Endometrium (tissue), 2 donors: ENCODE data around the gene KLHDC1.
A peak's percentile ranks its signal among the peaks of the same experiment; 100 is the strongest.
"Not testable (repeated sequence)": the region's sequence is repeated elsewhere in the genome, so short reads cannot be mapped to it uniquely, and the experiment has no call there.

Source experiments
- FAIRE-seq: peaks from 2 replicates; lab custom pipeline; 2012; peaks lifted over from hg19 to GRCh38; lab: Jason Lieb, UNC
- donor health status: control.
- donor health status: control.

KLHDC1 gene

DNA sequence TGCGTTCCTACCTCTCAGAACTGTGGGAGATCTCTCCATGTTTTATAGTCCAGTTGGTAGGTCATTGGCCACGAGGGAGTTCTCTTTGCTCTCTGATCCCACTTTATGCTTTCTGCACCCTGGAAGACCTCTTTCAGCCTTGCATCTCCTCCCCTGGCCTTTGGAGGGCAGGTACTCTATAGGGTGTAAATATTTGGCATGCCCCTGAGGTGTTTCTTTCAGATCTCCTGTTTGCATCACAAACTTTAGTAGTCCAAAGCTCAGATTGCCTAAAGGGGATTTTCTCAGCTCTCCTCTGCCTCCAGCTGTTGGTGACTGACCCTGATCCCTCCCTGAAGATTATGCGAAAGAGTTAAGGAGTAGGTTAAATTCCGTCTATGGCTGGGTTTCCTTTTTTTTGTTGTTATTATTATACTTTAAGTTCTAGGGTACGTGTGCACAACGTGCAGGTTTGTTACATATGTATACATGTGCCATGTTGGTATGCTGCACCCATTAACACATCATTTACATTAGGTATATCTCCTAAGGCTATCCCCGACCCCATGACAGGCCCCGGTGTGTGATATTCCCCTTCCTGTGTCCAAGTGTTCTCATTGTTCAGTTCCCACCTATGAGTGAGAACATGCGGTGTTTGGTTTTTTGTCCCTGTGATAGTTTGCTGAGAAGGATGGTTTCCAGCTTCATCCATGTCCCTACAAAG is 29.0 kb downstream of the KLHDC1 start:
- FAIRE-seq, result not testable (repeated sequence)

GRCh38 chr14:49727171-49727570 is 34.3 kb downstream of the KLHDC1 start:
- no peak for FAIRE-seq

- no peak for FAIRE-seq
These were observed 40.0 kb downstream of the KLHDC1 start for GRCh38 chr14:49732896-49733295.

DNA sequence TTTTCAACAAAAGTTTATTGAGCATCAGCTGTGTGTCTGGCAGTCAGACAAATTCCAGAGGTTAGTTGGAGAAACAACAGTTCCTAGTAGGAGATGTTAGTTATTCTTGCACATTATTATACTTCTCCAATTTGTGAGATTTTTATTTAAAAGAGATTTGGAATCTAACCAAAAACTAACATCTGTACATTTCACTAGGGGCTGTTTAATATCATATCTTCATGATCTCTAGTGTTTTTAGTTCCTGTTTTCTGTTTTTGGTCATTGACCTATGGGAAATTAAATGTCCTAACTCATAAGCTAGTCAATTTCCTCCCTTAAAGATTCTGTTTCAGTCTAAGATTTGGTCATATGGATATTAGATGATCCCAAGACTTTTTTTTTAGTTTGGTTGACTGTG is 40.9 kb downstream of the KLHDC1 start:
- peak; percentile 75 for FAIRE-seq

GRCh38 chr14:49735669-49736068 is 42.7 kb downstream of the KLHDC1 start:
- not testable (repeated sequence) for FAIRE-seq

DNA sequence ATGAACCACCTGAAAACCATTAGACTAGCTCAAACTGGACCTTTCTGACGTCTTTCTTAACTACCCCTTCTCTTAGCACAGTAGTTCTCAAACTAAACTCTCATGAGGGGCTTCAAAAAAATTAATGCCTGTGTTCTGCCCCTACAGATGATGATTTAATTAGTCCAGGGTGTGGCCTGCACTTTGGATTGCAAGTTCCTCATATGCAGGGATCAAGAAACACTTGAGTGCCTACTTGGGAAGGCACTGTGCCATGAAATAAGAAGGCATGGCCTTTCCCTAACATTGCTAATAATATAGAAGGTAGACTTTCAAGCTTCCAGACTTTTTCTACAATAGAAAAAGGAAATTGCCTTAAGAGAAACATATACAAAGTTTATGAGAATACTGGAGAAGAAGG is 52.3 kb downstream of the KLHDC1 start:
- no peak for FAIRE-seq

- not testable (repeated sequence) for FAIRE-seq
These were observed 53.6 kb downstream of the KLHDC1 start for GRCh38 chr14:49746476-49746875.

GRCh38 chr14:49754570-49755097 is 61.7 kb downstream of the KLHDC1 start:
- no peak for FAIRE-seq

GRCh38 chr14:49755378-49755777 is 62.5 kb downstream of the KLHDC1 start:
- FAIRE-seq, result no peak

DNA sequence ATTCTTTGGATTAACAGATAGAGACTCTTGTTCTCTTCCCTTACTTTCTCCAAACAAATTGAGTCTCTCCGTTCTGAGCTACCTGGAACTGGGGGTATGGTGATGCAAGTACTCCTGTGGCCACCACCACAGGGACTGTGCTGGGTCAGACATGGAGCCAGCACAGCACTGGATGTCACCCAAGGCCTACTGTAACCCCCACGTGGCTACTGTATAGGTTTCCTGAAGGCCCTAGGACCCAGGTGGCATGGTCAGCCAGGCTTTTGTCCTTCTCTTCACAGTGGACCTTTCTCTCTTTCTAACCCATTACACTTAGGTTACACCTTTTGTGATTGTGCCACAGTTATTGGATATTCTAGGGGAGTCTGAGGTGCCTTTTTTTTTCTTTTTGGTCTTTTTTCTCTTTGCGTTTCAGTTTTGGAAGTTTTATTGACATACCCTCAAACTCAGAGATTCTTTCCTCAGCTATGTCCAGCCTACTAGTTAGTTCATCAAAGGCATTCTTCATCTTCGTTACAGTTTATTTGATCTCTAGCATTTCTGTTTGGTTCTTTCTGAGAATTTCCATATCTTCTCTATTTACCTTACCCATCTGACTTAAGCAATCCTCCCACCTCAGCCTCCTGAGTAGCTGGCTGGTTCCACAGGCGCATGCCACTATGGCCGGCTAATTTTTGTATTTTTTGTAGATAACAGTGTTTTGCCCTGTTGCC is 69.1 kb downstream of the KLHDC1 start:
- no peak for FAIRE-seq

DNA sequence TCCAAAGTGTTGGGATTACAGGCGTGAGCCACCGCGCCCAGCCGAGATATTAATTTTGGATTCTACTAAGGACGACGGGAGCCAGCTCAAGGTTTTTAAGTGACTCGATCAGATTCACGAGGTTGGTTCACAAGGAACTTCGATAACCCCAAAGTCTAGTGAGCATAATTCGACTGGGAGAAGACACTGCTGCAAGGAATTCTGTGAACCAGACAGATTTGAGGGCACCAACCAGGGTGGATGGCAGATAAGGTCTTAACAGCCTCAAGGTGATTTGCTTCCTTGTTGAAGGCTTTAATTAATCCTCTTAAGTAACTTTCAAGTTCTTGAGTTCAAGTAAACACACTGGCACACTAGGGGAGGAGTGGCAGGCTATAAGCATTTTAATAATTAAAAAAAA is 73.9 kb downstream of the KLHDC1 start:
- no peak for FAIRE-seq

GRCh38 chr14:49767270-49767570 is 74.3 kb downstream of the KLHDC1 start:
- FAIRE-seq, result no peak

GRCh38 chr14:49767571-49768300 is 74.8 kb downstream of the KLHDC1 start, which contains the start of gene KLHDC2:
Gene KLHDC2 (plus strand): TSS chr14:49768153. CDS start chr14:49768469, 316 bp downstream.
- no peak for FAIRE-seq

DNA sequence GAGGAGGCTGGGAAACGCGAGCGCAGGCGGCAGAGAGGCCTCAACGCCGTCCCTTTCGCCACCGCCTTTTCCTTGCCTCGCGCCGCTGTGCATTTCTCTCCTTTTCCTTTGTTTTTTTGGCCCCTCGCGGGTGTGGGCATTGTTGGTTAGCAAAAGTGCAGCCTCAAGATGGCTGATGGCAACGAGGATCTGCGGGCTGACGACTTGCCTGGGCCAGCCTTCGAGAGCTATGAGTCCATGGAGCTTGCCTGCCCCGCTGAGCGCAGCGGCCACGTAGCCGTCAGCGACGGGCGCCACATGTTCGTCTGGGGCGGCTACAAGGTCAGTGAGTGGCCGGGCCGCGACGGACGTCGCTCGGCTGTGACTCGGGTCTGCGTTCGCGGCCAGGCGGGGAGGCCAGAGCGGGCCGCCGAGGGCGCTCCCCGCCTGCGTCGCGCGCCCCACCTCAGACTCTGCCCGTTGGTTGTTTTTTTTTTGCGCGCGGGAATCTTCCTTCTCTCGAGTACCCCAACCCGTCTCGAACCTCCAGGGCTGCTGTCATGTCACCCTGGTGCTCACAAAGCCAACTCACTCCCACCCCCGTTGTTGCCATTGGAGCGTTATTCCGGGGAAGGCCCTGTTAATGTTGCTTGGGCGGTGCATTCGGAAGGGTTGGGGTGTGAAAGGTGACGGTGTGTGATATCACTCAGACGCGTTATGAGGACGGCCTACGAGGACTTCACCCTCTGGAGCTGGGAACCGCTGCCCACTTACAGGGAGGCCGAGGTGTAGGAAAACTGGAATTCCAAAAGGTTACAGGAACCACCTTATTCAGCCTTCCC is 75.6 kb downstream of the KLHDC1 start:
- no peak for FAIRE-seq

DNA sequence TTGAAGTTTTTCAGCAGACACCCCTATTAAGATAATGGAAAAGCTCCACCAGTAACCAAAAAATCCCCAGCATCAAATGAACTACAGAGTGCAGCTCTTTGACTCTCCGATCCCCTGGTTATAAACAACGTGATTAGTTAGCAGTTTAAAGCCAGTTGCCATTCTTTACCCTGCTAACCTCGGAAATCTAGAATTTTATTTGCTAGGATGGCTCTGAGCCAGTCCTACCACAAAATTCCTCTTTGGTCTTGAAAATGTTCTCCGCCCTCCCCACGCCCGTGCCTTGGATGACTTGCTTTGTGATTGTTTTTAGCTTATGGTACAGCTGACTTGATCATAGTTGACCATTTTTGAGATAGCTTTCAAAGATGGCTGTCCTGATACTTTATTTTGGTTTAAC is 76.3 kb downstream of the KLHDC1 start:
- FAIRE-seq, result no peak

DNA sequence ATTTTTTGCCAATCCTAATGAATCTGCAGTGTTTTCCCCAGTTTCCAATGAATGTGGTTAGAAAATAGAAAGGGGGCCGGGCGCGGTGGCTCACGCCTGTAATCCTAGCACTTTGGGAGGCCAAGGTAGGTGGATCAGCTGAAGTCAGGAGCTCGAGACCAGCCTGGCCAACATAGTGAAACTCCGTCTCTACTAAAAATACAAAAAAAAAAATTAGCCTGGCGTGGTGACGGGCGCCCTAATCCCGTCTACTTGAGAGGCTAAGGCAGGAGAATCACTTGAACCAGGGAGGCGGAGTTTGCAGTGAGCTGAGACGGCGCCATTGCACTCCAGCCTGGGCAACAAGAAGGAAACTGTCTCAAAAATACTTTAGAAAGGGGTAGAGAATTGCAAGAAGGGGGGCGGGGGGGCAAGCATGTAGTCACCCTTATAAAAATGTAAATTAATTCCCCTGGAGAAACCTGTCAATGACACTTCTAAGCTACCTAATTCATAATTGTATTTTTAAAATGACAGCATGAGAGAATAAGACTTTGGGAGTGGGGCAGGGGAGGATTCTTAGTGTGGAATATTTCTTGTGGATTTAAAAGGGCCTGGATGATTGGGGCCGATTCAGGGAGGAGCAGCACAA is 76.8 kb downstream of the KLHDC1 start:
- FAIRE-seq, result no peak

DNA sequence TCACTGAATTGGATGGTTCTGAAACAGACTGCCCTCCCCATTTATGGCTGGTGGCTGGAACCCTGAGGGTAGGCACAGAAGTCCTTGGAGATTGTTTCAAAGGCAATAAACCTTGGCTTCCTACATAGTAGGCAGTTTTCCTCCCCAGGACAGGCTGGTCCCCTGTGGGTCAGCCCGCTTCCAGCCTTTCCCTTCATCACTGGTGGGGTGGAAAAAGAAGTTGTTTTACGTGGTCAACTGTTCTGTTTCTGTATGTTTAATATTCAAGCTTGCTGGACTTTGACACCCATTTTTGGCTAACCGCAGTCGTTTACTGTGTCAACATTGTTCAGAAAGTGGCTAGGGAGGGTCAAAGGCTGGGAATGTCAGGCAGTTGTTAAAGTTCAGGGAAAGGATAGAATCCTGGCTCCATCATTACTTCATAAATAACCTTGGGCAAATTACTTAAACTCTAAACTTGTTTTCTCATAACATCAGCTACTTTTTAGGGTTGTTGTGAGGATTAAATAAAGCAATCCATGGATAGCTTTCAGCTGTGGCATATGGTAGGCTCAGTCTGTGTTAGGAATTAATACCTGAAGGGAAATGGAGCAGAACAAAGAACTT is 77.4 kb downstream of the KLHDC1 start:
- no peak for FAIRE-seq

DNA sequence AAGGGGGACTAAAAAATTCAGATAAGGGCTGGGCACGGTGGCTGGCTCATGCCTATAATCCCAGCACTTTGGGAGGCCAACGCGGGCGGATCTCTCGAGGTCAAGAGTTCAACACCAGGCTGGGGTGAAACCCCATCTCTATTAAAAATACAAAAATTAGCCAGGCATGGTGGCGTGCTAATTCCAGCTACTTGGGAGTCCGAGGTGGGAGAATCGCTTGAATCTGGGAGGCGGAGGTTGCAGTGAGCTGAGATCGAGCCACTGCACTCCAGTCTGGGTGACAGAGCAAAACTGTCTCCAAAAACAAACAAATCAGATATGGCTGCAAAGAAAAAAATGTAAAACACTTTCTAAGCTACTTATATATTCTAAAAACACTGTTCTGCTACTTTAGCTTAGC is 78.8 kb downstream of the KLHDC1 start:
- FAIRE-seq, result not testable (repeated sequence)

GRCh38 chr14:49774106-49774505 is 81.2 kb downstream of the KLHDC1 start:
- FAIRE-seq, result no peak

DNA sequence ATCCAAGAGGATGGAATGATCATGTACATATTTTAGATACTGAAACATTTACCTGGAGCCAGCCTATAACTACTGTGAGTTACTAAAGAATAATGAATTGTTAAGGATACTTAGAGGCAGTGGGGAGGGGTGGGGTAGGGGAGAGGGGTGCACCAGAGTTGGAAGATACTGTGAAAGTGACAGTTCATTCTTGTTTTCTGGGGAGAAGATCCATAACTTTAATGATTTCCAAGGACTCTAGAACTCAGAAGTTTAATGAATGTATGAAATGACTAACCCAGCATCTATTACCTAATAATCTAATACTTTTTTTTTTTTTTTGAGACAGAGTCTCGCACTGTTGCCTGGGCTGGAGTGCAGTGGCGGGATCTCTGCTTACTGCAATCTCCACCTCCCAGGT is 85.5 kb downstream of the KLHDC1 start:
- FAIRE-seq, result no peak

DNA sequence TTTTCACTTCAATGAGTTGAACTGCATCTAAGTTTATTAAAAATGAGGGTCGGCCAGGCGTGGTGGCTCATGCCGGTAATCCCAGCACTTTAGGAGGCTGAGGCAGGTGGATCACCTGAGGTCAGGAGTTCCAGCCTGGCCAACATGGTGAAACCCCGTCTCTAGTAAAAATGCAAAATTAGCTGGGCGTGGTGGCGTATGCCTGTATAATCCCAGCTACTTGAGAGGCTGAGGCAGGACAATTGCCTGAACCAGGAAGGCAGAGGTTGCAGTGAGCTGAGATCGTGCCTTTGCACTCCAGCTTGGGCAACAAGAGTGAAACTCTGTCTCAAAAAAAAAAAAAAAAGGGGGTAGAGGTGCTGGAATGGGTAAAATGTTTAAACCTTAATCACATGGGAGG is 88.1 kb downstream of the KLHDC1 start:
- FAIRE-seq, result not testable (repeated sequence)
